ENCODE results near the gene NFE2L3. TPM values are rescaled to one million over a fixed set of nuclear protein-coding genes. Genes with fewer than 3 reads are reported as not detected.
"Not testable (repeated sequence)": the region's sequence is repeated elsewhere in the genome, so short reads cannot be mapped to it uniquely, and the experiment has no call there.

The NFE2L3 gene
- total RNA-seq, 1 donor from 2014 or later: 1.8 TPM

GRCh38 chr7:26187380-26188205 lies 35.6 kb downstream of the NFE2L3 start:
- peak; percentile 12 for ATAC-seq

DNA sequence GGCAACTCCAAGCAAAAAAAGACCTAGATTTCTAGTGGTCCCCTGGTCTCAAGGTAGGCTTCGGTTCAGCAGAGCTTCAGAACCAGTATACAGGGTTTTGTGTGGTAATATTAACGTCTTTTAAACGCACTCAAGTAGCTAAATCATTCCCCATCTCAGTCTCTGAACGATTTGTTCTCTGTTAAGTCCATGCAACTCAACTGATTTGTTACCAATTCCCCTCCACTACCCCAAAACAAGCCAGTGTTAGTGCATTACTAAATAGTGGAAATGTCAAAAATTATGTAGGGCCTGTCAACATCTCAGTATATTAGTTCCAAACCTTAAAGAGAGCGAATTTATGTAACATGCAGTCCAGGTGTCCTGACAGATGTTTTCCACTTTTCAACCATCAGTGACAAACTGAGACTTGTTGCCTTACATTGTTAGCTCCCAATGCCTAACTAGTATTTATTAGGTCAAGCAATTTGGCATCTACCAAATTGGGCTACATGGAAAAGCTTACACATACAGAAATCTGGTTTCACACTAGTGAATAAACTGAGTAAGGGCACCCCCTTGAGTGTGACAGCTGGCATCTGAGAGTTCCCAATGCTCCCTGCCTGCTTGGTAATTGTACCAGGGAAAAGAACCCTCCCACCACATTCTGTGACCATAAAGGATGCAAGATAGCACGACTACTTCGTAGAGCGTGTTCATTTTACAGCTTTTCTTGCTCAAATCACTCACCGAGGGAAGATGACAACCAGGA lies 36.4 kb downstream of the NFE2L3 start:
- ATAC-seq: no peak

DNA sequence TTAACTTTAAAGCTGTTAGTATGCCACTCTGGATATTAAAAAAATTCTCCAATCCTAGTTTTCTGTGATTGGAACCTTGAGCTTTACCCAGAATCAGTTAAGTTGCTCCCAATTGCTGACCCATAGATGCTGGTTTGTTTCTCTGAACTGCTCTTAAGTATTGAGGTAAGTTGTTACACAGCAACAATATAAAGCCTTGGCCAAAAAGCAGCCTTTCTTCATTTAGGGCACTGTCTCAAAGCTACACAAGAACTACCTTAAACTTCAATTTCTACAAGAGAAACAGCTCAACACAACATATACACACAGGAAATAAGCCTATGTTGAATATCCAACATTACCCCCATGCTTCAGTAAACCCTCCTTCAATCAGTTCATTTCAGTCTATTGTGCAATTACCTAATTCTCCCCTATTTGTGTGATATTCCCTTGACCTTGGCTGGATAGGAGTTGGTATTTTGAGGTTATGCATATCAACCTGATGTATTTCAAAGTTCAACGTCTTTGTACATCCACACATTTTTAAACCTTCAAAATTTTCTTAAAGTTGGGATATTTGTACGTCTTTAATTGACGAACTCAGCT lies 37.1 kb downstream of the NFE2L3 start:
- ATAC-seq: no peak

DNA sequence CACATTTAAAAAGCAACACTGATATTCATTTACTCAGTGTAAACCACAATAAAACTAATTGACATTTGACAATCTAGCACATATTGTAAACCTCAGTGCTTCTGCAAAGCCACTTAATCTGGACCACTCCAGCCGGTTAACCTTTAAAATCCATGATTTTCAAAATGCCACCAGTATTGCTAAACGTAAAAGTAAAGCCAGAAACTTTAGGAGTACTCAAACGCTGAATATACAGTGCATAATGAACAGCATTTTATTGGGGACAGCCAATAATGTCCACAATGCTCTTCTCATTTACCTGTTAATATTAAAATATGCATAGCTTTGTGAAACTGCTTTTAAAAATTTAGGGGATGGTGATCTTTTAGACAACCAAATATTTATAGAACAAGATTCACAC lies 37.7 kb downstream of the NFE2L3 start:
- no peak for ATAC-seq

- ATAC-seq: no peak
Measured at GRCh38 chr7:26190417-26190869, 38.4 kb downstream of the NFE2L3 start.

DNA sequence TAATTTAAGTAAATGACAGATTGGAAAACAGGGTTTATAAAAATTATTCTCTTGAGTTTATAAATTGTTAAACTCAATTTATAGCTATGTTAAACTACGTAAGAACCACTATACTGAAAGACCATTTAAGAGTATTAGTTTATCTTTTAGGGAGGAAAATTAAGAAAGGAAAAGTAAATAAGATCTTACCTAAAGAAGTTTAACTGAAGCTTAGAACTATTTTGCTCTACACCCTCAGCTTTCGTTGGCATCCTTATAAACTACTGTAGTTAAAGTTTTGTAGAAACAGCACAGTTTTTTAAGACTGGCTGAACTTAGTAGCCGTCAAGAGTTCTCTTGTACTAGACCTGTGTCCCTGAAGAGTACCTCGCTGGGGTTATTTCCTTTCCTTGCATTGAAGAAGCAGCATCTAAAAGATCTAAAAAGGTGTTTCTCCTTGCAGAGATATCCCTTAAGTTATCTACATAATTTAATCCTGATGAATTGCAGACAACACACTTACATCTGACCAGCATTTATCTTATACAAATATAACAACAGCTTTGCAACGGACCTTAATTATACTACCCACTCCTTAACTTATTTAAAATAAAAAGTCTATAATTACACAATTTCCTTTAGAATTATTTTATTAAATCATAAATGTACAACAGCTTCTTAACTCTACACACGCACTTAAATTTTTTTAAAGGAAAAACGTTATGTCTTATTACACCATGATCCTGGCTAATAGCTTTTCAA lies 39.4 kb downstream of the NFE2L3 start:
- no peak for ATAC-seq

DNA sequence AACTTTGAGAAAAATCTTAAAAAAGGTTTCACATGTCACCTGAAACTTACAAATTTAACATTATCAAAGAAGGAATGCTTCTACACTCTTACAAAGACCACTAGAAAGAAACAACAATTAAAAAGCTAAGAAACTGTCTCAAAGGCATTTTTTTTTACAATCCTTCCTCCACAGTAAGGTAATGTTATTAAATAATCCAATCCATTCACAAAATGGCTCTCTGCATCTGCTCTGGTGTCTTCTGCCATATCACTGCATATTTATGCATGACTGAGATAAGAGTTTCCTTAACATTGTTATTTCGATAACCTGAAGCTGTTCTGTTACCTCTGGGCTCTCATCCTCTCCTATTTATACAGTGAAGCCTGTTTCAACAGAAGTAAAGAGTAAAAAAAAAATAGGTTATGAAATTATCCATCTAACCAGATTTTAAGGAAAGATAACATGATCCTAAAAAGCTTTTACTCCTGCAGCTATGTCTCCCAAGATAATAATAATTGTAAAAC lies 40.0 kb downstream of the NFE2L3 start:
- no peak for ATAC-seq

DNA sequence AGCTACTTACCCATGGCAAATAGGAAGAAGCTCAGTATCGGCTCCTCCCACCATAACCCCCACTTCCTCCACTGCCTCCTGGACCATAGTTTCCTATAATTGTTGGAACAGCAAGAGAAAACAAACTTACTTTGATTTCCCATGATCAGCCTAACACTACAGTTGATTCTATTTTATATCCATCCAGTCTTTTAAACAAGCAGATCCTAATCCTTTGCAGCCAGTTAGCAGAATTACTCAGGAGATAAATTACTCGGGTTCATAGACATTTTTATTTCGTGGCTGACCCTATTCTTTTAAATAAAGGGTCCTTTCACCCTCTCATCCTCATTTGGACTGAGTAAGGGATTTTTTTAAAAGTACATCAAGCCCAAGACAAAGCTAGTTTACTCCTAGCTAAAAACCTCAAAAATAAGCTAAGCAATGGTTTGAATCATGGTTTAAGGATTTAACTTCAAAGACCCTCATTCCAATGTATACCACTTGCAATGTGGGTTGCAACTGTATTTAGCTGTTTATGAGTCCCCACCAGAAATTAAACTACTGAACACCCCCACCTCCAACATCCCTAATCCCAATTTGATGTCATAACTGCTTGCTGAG lies 40.6 kb downstream of the NFE2L3 start:
- no peak for ATAC-seq

DNA sequence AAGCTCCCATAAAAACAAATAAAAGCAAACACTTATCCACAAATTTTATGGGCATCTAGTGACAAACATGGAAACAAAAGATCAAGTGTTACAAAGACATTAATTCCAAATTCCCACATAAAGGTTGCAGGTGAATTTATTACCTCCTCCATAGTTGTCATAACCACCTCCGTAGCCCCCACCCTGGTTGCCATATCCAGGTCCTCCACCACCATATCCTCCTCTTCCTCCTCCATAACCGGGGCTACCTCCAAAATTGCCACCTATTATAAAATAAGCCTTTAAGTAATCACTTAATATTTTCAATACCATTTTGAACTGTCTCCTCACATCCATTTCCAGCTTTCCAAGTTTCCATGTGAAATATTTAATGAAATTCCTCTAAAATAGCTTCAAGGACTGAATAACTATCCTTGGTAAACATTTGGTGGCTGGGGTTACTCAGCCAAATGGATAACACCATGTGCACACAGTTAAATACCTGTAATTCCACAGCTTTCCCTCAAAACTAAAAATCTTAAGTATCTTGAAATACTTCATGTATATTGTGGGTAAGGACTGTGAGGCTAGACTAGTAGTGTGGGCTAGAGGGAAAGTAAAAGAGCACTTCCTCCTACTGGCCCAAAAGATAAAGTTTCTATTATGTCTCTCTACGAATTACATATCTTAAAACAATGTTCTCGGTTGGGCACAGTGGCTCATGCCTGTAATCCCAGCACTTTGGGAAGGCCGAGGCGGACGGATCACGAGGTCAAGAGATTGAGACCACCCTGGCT lies 41.6 kb downstream of the NFE2L3 start:
- ATAC-seq: no peak

DNA sequence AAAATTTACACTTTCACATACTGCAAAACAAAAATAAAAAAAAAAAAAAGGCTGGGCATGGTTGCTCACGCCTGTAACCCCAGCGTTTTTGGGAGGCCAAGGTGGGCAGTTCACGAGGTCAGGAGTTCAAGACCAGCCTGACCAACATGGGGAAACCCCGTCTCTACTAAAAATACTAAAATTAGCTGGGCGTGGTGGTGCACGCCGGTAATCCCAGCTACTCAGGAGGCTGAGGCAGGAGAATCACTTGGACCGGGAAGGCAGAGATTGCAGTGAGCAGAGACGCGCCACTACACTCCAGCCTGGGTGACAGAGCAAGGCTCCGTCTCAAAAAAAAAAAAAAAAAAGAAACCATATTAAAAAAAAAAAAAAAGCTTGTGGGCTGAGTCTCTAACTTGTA lies 42.8 kb downstream of the NFE2L3 start:
- ATAC-seq: not testable (repeated sequence)

DNA sequence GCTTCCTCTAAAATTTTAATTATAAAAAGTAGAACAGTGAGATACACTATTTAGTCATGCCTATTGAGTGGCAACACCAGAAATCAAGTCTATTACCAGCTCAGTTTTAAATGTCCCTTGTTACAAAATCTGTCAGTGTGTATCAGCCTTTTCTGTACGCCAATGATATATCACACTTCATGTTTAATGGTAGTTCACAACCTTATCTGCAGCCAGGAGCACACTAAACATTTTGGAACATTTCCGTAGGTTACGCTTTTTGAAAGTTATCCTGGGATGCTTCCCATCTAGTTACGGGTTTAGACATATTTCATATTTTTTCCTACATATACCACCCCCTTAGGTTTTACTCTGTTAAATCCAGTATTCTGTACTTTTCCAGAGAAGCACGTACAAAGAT lies 43.2 kb downstream of the NFE2L3 start:
- no peak for ATAC-seq

DNA sequence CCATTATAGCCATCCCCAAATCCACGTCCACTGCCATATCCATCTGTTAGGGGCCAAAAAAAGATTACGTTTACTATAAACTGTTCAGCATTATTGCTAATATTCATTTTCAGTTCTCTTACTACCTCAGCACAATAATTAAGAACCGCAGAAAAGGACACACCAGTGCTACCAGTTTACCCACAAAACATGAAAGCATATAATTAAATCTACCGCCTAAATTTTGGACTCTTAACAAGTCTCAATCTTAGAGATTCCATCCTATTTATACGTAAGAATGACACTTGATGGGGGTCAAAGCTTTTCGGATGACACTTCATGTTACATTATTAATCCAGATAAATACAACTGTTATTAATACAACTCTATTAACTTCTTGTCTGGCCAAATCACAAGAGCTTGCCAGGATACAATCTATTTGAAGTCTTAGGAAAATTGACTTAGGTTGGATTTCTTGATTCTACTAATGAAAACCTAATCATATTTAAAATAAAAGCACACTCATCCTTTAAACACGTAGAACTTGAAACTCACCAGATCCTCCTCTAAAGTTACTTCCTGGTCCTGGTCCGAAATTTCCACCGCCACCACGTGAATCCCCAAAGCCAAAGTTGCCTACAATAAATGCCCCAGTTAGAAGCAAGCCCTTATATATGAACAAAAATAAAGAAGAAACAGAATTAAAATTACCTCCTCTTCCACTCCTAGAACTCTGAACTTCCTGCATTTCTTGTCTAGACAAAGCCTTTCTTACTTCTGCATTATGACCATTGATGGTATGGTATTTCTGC lies 44.1 kb downstream of the NFE2L3 start:
- no peak for ATAC-seq

GRCh38 chr7:26197153-26198115 lies 45.4 kb downstream of the NFE2L3 start:
- no peak for ATAC-seq

GRCh38 chr7:26198133-26198780 lies 46.3 kb downstream of the NFE2L3 start:
- ATAC-seq: no peak

DNA sequence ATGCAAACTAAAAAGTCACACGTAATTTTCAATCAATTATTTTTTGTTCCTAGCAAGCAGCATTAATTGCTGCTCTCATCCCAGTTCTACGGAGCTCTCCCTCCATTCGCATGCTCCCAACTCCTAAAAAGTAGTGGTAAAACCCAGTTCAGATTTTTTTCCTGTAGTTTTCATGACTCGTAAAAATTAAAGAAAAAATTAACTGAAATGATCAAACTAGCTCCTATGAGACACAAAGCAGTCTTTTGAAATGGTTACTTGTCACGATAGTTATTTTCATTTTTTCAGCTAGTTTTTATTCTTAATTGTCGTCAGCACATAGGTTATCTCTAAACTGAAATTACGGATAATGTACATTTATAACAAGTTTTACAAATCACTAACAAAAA lies 46.8 kb downstream of the NFE2L3 start:
- no peak for ATAC-seq

DNA sequence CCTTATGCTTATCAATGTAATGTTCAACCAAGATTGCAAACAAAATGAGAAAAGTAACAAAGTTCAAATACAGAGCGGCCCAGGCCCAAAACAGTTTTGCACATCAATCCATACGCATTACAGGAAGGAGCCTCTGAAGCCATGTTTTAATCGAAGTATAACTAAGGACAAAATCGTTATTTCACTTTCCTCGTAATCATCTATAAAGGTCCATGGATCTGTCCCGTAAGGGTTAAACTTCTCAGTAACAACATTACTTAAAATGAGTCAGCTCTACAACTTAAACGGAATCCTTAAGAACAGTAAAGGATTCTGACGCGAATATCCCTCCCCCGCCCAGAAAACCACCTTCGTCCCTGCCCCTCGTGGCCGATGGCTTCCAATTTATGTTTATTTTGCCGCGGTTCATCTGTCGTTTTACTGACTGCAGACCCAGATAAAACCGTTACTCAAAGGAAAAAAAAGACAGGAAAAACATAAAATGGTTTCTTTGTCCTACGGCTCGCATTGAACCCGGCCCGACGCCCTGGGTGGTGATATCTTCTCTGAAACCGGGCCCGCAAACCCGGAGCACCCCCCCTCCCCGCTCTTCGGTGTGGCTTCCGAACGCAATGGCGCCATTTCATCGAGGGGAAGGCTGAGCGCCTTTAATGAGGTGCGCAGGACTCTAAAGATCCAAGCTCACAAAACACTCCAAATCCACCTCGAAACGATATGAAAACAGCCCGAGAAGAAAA lies 47.5 kb downstream of the NFE2L3 start:
- no peak for ATAC-seq

- ATAC-seq: peak; percentile 19
Measured at GRCh38 chr7:26200038-26200443, 48.0 kb downstream of the NFE2L3 start.
